Endodermal cell (in vitro differentiated cells): Measurements from ENCODE around the gene NR6A1. TPM values are rescaled to one million over a fixed set of nuclear protein-coding genes. Genes with fewer than 3 reads are reported as not detected.

Source experiments
- DNase-seq: peaks from one replicate; pipeline ENCODE4 v3.0.0-alpha.2; 2017
- H3K27ac ChIP-seq: 2 replicates; pipeline ENCODE4 v1.5.1; 2013; ENCODE audit warnings: mild to moderate bottlenecking, low read depth, low read length, moderate library complexity
- H3K27me3 ChIP-seq: 2 replicates; pipeline ENCODE4 v1.6.1; 2013; ENCODE audit warnings: mild to moderate bottlenecking, low read length, moderate library complexity; ENCODE audit not compliant: insufficient read depth, control insufficient read depth, poor library complexity, severe bottlenecking
- H3K36me3 ChIP-seq: 2 replicates; pipeline ENCODE4 v1.7.0; 2013; ENCODE audit warnings: mild to moderate bottlenecking, low read length, moderate library complexity; ENCODE audit not compliant: control insufficient read depth, insufficient read depth
- H3K4me1 ChIP-seq: one replicate; pipeline ENCODE4 v1.7.0; 2013; ENCODE audit warnings: low read length; ENCODE audit not compliant: control insufficient read depth, insufficient read depth
- H3K4me3 ChIP-seq: 2 replicates; pipeline ENCODE4 v1.5.1; 2013; ENCODE audit warnings: mild to moderate bottlenecking, low read length, moderate library complexity
- H3K9ac ChIP-seq: 2 replicates; pipeline ENCODE4 v1.6.1; 2013; ENCODE audit warnings: mild to moderate bottlenecking, low read length, moderate library complexity; ENCODE audit not compliant: poor library complexity, severe bottlenecking; ENCODE audit errors: extremely low read depth
- H3K9me3 ChIP-seq: 2 replicates; pipeline ENCODE4 v1.6.1; 2013; ENCODE audit warnings: mild to moderate bottlenecking, low read length, moderate library complexity; ENCODE audit not compliant: control insufficient read depth
- H3K27ac Mint-ChIP-seq: 2 replicates; pipeline ENCODE4 v1.8.0; 2020; ENCODE audit warnings: mixed read lengths
- H3K27me3 Mint-ChIP-seq: 2 replicates; pipeline ENCODE4 v1.8.0; 2021; ENCODE audit warnings: mild to moderate bottlenecking, mixed read lengths; ENCODE audit not compliant: insufficient read depth
- H3K36me3 Mint-ChIP-seq: 2 replicates; pipeline ENCODE4 v1.8.0; 2020; ENCODE audit warnings: low read depth, mixed read lengths
- H3K4me1 Mint-ChIP-seq: 2 replicates; pipeline ENCODE4 v1.8.0; 2020; ENCODE audit warnings: mixed read lengths
- H3K4me3 Mint-ChIP-seq: 2 replicates; pipeline ENCODE4 v1.8.0; 2020; ENCODE audit warnings: mild to moderate bottlenecking, moderate library complexity, mixed read lengths
- H3K9me3 Mint-ChIP-seq: 2 replicates; pipeline ENCODE4 v1.8.0; 2020; ENCODE audit warnings: mild to moderate bottlenecking, mixed read lengths
- CTCF ChIP-seq: fragments of 200-600 bp; sonication (generic); conservative IDR thresholded peaks from 2 replicates; pipeline ENCODE4 v1.5.0; 2021; ENCODE audit warnings: antibody characterized with exemption, mild to moderate bottlenecking
- WGBS, 2 experiments: methylation state at CpG; one replicate each; pipeline versions ENCODE4 v1.1.5 to v1.1.7; 2013; ENCODE audit warnings: missing lambda C conversion rate in 2 of 2, mixed read lengths in 1 of 2; ENCODE audit not compliant: insufficient coverage in 1 of 2, insufficient read length in 1 of 2; 5-methylcytosine and 5-hydroxymethylcytosine counted together
- total RNA-seq, 2 donors: library from RNA; stranded (reverse); fragmentation: NEBNext Ultra II Directional in 1 of 2; extraction: Animal tissue kit (Norgen Biotek cat#: 25700) in 1 of 2; gene quantifications; 2 replicates in 1 of 2; 3 replicates in 1 of 2; pipeline ENCODE4 v1.2.1, GENCODE V29; 2021

NR6A1 gene
- total RNA-seq, 2 donors from 2014 or later: 168 to 206 TPM

DNA sequence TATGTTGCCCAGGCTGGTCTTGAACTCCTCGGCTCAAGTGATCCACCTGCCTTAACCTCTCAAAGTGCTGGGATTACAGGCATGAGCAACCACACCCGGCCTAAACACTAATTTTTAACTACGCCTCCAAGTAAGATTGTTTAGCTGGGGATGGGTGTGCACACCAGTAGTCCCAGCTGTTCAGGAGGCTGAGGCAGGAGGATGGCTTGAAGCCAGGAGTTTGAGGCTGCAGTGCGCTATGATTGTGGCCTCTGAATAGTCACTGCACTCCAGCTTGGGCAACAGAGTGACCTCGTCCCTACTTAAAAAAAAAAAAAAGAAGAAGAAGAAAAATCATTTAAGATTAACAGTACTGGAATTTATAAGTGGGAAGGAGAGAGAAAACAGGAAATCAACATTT is 173.1 kb downstream of the NR6A1 start:
- DNase-seq: no peak
- Histone ChIP-seq H3K27ac (no peak overlapping the region), H3K9ac (no peak overlapping the region), H3K9me3 (no peaks in the 10 kb centered on the region), H3K27me3 (no peaks in the 10 kb centered on the region), H3K4me3 (no peak overlapping the region), H3K36me3 (peaks cover 5% of the 10 kb centered on the region), H3K4me1 (peaks cover 29% of the 10 kb centered on the region)
- H3K9me3 Mint-ChIP-seq: peaks cover 3% of the 10 kb centered on the region
- H3K27ac Mint-ChIP-seq: no peak overlapping the region
- no peak overlapping the region for H3K4me3 Mint-ChIP-seq
- peaks cover 12% of the 10 kb centered on the region for H3K36me3 Mint-ChIP-seq
- no peaks in the 10 kb centered on the region for H3K27me3 Mint-ChIP-seq
- TF ChIP-seq CTCF: no peak
- WGBS, 2 experiments: 95 to 100% methylated on average over 2 to 5 of the region's 5 CpGs
- H3K4me1 Mint-ChIP-seq: peaks cover 42% of the 10 kb centered on the region

DNA sequence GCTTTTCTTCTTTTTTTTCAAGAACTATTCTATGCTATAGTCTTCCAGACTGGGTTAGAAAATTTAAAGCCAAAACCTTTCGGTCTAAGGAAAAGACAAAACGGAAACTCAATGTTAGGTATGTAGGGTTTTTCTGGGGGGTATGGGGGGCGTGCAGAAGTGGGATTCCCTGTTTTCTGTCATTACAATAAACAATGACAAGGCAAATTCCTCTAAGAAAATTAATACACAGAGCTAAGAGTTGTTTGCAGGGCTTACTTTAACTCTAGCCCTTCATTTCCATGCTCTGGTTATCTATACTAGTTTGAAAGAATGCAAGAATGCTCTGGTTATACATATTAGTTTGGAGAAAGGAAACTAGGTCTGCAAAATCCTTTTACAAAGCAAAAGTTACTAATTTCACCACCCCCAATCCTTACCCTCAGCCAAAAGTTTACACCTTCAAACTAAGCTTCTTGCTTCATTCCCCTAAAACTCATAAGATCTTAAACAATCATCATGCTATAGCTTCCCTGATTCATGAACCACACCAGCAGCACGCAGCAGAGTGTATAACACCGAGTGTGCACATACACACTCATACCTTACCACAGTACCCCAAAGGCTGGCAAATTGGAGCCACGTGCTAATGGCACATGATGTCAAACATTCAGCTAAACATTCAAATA is 174.8 kb downstream of the NR6A1 start:
- Histone ChIP-seq H3K27ac (peak overlapping the region; percentile 61), H3K4me3 (peak overlapping the region; percentile 59), H3K9ac (no peak overlapping the region), H3K27me3 (no peaks in the 10 kb centered on the region), H3K4me1 (peaks cover 30% of the 10 kb centered on the region), H3K9me3 (no peaks in the 10 kb centered on the region), H3K36me3 (peaks cover 5% of the 10 kb centered on the region)
- peaks cover 3% of the 10 kb centered on the region for H3K9me3 Mint-ChIP-seq
- no peak for DNase-seq
- no peak overlapping the region for H3K4me3 Mint-ChIP-seq
- 84 to 89% methylated on average over 3 to 6 of the region's 6 CpGs for WGBS, 2 experiments
- TF ChIP-seq CTCF: no peak
- peaks cover 53% of the 10 kb centered on the region for H3K4me1 Mint-ChIP-seq
- H3K27ac Mint-ChIP-seq: no peak overlapping the region
- H3K27me3 Mint-ChIP-seq: no peaks in the 10 kb centered on the region
- H3K36me3 Mint-ChIP-seq: peaks cover 12% of the 10 kb centered on the region

GRCh38 chr9:124595743-124596142 is 175.4 kb downstream of the NR6A1 start:
- DNase-seq: no peak
- Histone ChIP-seq H3K36me3 (peaks cover 5% of the 10 kb centered on the region), H3K27me3 (no peaks in the 10 kb centered on the region), H3K9me3 (no peaks in the 10 kb centered on the region), H3K4me3 (peak overlapping the region; percentile 59), H3K4me1 (peaks cover 30% of the 10 kb centered on the region), H3K9ac (no peak overlapping the region), H3K27ac (peak overlapping the region; percentile 61)
- WGBS, 2 experiments: 50 to 66% methylated on average over 6 to 7 of the region's 7 CpGs
- no peak for TF ChIP-seq CTCF
- peaks cover 58% of the 10 kb centered on the region for H3K4me1 Mint-ChIP-seq
- H3K36me3 Mint-ChIP-seq: peaks cover 12% of the 10 kb centered on the region
- H3K4me3 Mint-ChIP-seq: peak overlapping the region; percentile 3
- peak overlapping the region; percentile 80 for H3K27ac Mint-ChIP-seq
- H3K9me3 Mint-ChIP-seq: peaks cover 3% of the 10 kb centered on the region
- H3K27me3 Mint-ChIP-seq: no peaks in the 10 kb centered on the region
